Fibroblast of lung (primary cell): ENCODE results near the gene CASKIN1. TPM values are rescaled to one million over a fixed set of nuclear protein-coding genes. Genes with fewer than 3 reads are reported as not detected.

ENCODE experiments used
- DNase-seq, 2 donors: peaks; one replicate each; pipeline versions ENCODE4 v3.0.0 to v3.0.0-alpha.2; 2010; ENCODE audit warnings: low read depth in 2 of 2
- H2AFZ ChIP-seq: 2 replicates; pipeline ENCODE4 v1.5.1; 2012; ENCODE audit warnings: low read length, control low read depth, inconsistent platforms
- H3K27ac ChIP-seq: 2 replicates; pipeline ENCODE4 v1.5.1; 2011; ENCODE audit warnings: low read length, control low read depth; ENCODE audit not compliant: insufficient read depth
- H3K27me3 ChIP-seq: 2 replicates; pipeline ENCODE4 v1.5.1; 2011; ENCODE audit warnings: mild to moderate bottlenecking, low read length; ENCODE audit not compliant: control insufficient read depth, insufficient read depth
- H3K36me3 ChIP-seq: 2 replicates; pipeline ENCODE4 v1.5.1; 2011; ENCODE audit warnings: low read length; ENCODE audit not compliant: control insufficient read depth, insufficient read depth
- H3K4me1 ChIP-seq: 2 replicates; pipeline ENCODE4 v1.5.1; 2011; ENCODE audit warnings: low read length; ENCODE audit not compliant: control insufficient read depth, insufficient read depth; ENCODE audit errors: extremely low read depth
- H3K4me2 ChIP-seq: 2 replicates; pipeline ENCODE4 v1.5.1; 2011; ENCODE audit warnings: low read length, control low read depth; ENCODE audit not compliant: insufficient read depth; ENCODE audit errors: extremely low read depth
- H3K4me3 ChIP-seq, 4 experiments: fragments of 200-600 bp in 1 of 4; sonication (generic) in 1 of 4; replicated peaks in 1 of 4; 2 replicates each; pipeline ENCODE4 v1.5.1; 2011 to 2016; ENCODE audit warnings: low read length in 4 of 4, low read depth in 3 of 4, mild to moderate bottlenecking in 3 of 4, control low read depth in 2 of 4, inconsistent platforms in 1 of 4, mixed read lengths in 1 of 4; ENCODE audit not compliant: insufficient read depth in 1 of 4; ENCODE audit errors: control extremely low read depth in 1 of 4
- H3K79me2 ChIP-seq: 2 replicates; pipeline ENCODE4 v1.5.1; 2012; ENCODE audit warnings: mild to moderate bottlenecking, low read length, inconsistent platforms; ENCODE audit not compliant: control insufficient read depth, insufficient read depth
- H3K9ac ChIP-seq: 2 replicates; pipeline ENCODE4 v1.5.1; 2011; ENCODE audit warnings: mild to moderate bottlenecking, low read length, control low read depth; ENCODE audit not compliant: insufficient read depth
- H3K9me3 ChIP-seq: 2 replicates; pipeline ENCODE4 v1.5.1; 2012; ENCODE audit warnings: low read depth, low read length; ENCODE audit not compliant: control insufficient read depth, insufficient read depth
- H4K20me1 ChIP-seq: 2 replicates; pipeline ENCODE4 v1.5.1; 2011; ENCODE audit warnings: low read length; ENCODE audit not compliant: control insufficient read depth, insufficient read depth; ENCODE audit errors: extremely low read depth
- CTCF ChIP-seq, 2 donors: IDR thresholded peaks in 1 of 2; conservative IDR thresholded peaks in 1 of 2; 1 replicate in 1 of 2; 2 replicates in 1 of 2; pipeline ENCODE4 v1.5.1; 2011 to 2012; ENCODE audit warnings: low read length in 2 of 2, control low read depth in 1 of 2, inconsistent platforms in 1 of 2, low read depth in 1 of 2, mild to moderate bottlenecking in 1 of 2
- EZH2 ChIP-seq: IDR thresholded peaks from 2 replicates; pipeline ENCODE4 v1.5.1; 2012; ENCODE audit warnings: low read length, control low read depth, mild to moderate bottlenecking; ENCODE audit errors: missing control alignments
- polyA plus RNA-seq, 2 donors: library from polyadenylated mRNA; depleted of rRNA in 1 of 2; stranded (reverse) in 1 of 2; unstranded in 1 of 2; fragments of >200 nt; gene quantifications; 2 replicates each; pipeline ENCODE4 v1.2.1, GENCODE V29; 2011 to 2012; ENCODE audit warnings: missing spikeins in 1 of 2
- total RNA-seq: library from RNA; depleted of rRNA; stranded (reverse); fragments of >200 nt; gene quantifications from 2 replicates; pipeline ENCODE4 v1.2.1, GENCODE V29; 2014

CASKIN1 gene
- total and polyA plus RNA-seq, 2 donors (not counting 1 experiment from before 2014, with no cell fraction given), result 0.01 to 0.17 TPM

GRCh38 chr16:2233046-2233775 is 36.8 kb upstream of the CASKIN1 start:
- Histone ChIP-seq H3K4me1 (peaks cover 2% of the 10 kb centered on the region), H3K9me3 (no peaks in the 10 kb centered on the region), H3K36me3 (peaks cover 38% of the 10 kb centered on the region), H3K4me2 (no peak overlapping the region), H3K9ac (no peak overlapping the region), H3K27me3 (no peaks in the 10 kb centered on the region), H3K79me2 (peaks cover 3% of the 10 kb centered on the region), H3K4me3 (no peak overlapping the region), H4K20me1 (no peaks in the 10 kb centered on the region), H2AFZ (no peak overlapping the region), H3K27ac (no peak overlapping the region)
- DNase-seq, result no peak
- TF ChIP-seq EZH2 (no peak), CTCF (conservative IDR thresholded peaks at IDR 0.05 in 1 of 2, IDR thresholded peaks at IDR 0.05 in 1 of 2; ENCODE audit: low read depth in 1 of 2, low read length in 2 of 2) (no peak)

GRCh38 chr16:2232094-2232990 is 35.9 kb upstream of the CASKIN1 start:
- no peak overlapping the region for H3K27ac ChIP-seq
- H3K4me3 ChIP-seq, result no peak overlapping the region
- TF ChIP-seq CTCF (conservative IDR thresholded peaks at IDR 0.05 in 1 of 2, IDR thresholded peaks at IDR 0.05 in 1 of 2; ENCODE audit: low read depth in 1 of 2, low read length in 2 of 2) (no peak), EZH2 (no peak)
- no peak overlapping the region for H3K9ac ChIP-seq
- H4K20me1 ChIP-seq, result no peaks in the 10 kb centered on the region
- H2AFZ ChIP-seq, result no peak overlapping the region
- H3K79me2 ChIP-seq, result peaks cover 7% of the 10 kb centered on the region
- H3K4me1 ChIP-seq, result peaks cover 2% of the 10 kb centered on the region
- no peak for DNase-seq
- no peaks in the 10 kb centered on the region for H3K9me3 ChIP-seq
- H3K4me2 ChIP-seq, result no peak overlapping the region
- H3K27me3 ChIP-seq, result no peaks in the 10 kb centered on the region
- H3K36me3 ChIP-seq, result peaks cover 41% of the 10 kb centered on the region
